PC-3 (cell line): ENCODE measurements around the gene PPM1E.

Source experiments
- EZH2 ChIP-seq: fragments of 300-600 bp; sonication (generic); IDR thresholded peaks from one replicate; pipeline ENCODE4 v1.6.1; 2017; ENCODE audit warnings: antibody characterized with exemption, mild to moderate bottlenecking, low read length; ENCODE audit not compliant: unreplicated experiment
- EZH2phosphoT487 ChIP-seq: fragments of 300-600 bp; sonication (generic); IDR thresholded peaks from 2 replicates; pipeline ENCODE4 v1.6.1; 2018; ENCODE audit warnings: mild to moderate bottlenecking, antibody characterized with exemption, low read length, borderline replicate concordance
- TF ChIP-seq, protein P1 (sequence below): fragments of 300-600 bp; sonication (generic); conservative IDR thresholded peaks from 2 replicates; pipeline ENCODE4 v1.5.1; 2017; ENCODE audit warnings: antibody characterized with exemption, low read depth, mild to moderate bottlenecking, low read length

DNA sequence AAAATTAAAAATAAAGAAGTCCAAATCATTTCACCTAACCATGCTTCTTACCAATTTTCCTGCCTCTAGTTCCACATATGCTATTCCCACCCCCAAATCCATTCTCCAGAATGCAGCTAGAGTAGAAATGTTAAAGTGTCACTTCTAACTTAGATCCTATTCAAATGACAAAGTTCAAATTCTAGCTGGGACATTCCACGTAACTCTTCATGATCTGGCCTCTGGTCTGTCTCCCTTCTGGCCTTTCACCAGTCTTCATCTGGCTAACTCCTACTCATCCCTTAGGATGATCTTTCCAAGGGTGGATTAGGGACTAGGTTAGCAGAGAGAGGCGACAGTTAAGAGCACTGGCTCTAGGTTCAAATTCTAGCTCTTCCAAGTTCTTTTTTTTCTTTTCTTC lies 253.1 kb downstream of the PPM1E start:
- TF ChIP-seq, protein P1, sequence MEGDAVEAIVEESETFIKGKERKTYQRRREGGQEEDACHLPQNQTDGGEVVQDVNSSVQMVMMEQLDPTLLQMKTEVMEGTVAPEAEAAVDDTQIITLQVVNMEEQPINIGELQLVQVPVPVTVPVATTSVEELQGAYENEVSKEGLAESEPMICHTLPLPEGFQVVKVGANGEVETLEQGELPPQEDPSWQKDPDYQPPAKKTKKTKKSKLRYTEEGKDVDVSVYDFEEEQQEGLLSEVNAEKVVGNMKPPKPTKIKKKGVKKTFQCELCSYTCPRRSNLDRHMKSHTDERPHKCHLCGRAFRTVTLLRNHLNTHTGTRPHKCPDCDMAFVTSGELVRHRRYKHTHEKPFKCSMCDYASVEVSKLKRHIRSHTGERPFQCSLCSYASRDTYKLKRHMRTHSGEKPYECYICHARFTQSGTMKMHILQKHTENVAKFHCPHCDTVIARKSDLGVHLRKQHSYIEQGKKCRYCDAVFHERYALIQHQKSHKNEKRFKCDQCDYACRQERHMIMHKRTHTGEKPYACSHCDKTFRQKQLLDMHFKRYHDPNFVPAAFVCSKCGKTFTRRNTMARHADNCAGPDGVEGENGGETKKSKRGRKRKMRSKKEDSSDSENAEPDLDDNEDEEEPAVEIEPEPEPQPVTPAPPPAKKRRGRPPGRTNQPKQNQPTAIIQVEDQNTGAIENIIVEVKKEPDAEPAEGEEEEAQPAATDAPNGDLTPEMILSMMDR = no peak
- TF ChIP-seq EZH2phosphoT487 = no peak
- no peak for TF ChIP-seq EZH2
